Lower leg skin (tissue), 3 donors: ENCODE measurements around the gene TC2N.

Experiments used
- CTCF ChIP-seq, 3 donors: fragments of 450-650 bp; IDR thresholded peaks; one replicate each; pipeline ENCODE4 v1.5.1; 2016; ENCODE audit warnings: antibody characterized with exemption in 3 of 3, mild to moderate bottlenecking in 3 of 3, moderate library complexity in 2 of 3
- POLR2A ChIP-seq, 2 donors: fragments of 450-650 bp; IDR thresholded peaks; one replicate each; pipeline ENCODE4 v1.6.1; 2016 to 2017; ENCODE audit warnings: antibody characterized with exemption in 2 of 2, mild to moderate bottlenecking in 1 of 2, moderate library complexity in 1 of 2

GRCh38 chr14:91754185-91754584 lies 113.2 kb downstream of the TC2N start:
- TF ChIP-seq CTCF (IDR thresholded peaks at IDR 0.05) (no peak), POLR2A (IDR thresholded peaks at IDR 0.05) (no peak)
